ENCODE results near the gene WAS.
"Not testable (repeated sequence)": the region's sequence is repeated elsewhere in the genome, so short reads cannot be mapped to it uniquely, and the experiment has no call there.

DNA sequence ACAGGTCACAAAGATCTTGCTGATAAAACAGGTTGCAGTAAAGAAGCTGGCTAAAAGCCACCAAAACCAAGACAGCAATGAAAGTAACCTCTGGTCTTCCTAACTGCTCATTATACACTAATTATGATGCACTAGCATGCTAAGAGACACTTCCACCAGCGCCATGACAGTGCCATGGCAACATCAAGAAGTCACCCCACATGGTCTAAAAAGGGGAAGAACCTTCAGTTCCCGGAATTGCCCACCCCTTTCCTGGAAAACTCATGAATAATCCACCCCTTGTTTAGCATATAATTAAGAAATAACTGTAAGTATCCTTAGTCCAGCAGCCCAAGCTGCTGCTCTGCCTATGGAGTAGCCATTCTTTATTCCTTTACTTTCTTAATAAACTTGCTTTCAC is 3.1 kb upstream of the WAS start:
- TF ChIP-seq, protein P1, sequence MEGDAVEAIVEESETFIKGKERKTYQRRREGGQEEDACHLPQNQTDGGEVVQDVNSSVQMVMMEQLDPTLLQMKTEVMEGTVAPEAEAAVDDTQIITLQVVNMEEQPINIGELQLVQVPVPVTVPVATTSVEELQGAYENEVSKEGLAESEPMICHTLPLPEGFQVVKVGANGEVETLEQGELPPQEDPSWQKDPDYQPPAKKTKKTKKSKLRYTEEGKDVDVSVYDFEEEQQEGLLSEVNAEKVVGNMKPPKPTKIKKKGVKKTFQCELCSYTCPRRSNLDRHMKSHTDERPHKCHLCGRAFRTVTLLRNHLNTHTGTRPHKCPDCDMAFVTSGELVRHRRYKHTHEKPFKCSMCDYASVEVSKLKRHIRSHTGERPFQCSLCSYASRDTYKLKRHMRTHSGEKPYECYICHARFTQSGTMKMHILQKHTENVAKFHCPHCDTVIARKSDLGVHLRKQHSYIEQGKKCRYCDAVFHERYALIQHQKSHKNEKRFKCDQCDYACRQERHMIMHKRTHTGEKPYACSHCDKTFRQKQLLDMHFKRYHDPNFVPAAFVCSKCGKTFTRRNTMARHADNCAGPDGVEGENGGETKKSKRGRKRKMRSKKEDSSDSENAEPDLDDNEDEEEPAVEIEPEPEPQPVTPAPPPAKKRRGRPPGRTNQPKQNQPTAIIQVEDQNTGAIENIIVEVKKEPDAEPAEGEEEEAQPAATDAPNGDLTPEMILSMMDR (IDR thresholded peaks at IDR 0.05), result not testable (repeated sequence)
- TF ChIP-seq POLR2A (IDR thresholded peaks at IDR 0.05), result not testable (repeated sequence)

Measured in heart left ventricle (tissue), 13 donors.